ENCODE measurements around the gene ABCD1. TPM values are rescaled to one million over a fixed set of nuclear protein-coding genes. Genes with fewer than 3 reads are reported as not detected.
"Not testable (repeated sequence)": the region's sequence is repeated elsewhere in the genome, so short reads cannot be mapped to it uniquely, and the experiment has no call there.

ABCD1 gene
- total RNA-seq, 1 experiment from 2014 or later: 86.6 TPM

DNA sequence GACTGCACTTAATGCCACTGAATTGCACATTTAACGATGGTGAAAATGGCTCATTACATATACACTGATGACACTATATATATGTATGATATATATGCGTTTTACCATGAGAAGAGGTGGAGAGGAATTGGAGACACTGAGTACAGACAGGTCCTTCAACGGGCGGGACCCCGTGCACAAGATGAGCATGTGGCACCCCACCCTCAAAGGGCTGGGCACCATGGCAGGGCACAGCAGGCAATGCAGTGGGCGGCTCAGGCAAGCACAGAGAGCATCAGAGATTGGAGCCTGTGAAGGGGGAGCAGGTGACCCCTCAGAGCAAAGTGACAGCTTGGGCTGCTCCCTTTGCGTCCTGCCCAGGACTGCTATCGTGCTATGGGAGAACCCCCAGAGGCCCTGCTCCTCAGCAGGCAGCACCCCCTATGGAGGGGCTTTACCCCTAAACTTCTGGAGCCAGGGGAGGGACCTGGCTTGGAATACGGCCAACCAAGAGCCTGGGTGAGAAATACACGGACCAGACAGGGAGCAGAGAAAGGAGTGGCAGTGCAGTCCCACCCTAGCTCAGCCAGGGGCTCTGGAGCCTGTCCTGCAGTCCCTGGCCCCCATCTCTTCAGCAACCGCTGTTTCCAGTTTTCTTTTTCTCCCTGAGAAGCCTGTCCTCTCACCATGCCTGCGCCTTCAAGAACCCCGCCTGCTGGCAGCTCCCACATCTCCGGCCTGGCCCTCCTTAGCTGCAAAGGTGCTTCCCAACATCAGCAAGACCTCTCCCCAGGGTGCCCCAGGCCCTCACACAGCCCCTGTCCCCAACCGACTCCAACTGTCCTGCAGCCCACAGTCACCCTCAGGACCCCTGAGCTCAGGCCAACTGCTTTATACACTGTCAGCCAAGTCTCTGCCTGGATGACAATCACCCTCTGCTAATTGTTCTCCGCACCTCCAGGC lies 26.5 kb upstream of the ABCD1 start:
- CTCF ChIA-PET: no interaction called here
- Histone ChIP-seq H3K9me3 (ENCODE audit: control insufficient read depth, insufficient read depth, low read depth, low read length) (no peaks in the 10 kb centered on the region), H3K27ac (ENCODE audit: low read length) (no peak overlapping the region), H3K27me3 (ENCODE audit: control insufficient read depth, insufficient read depth, low read length) (no peaks in the 10 kb centered on the region), H3K4me3 (ENCODE audit: low read depth in 2 of 2, low read length in 2 of 2) (no peak overlapping the region), H3K4me1 (ENCODE audit: control insufficient read depth, insufficient read depth, low read length) (peaks cover 2% of the 10 kb centered on the region; the same call in 1 of the 2 replicates), H3K36me3 (ENCODE audit: control insufficient read depth, insufficient read depth, low read length) (no peaks in the 10 kb centered on the region; the same call in 1 of the 2 replicates)
- TF ChIP-seq POLR2AphosphoS5 (IDR thresholded peaks at IDR 0.05; ENCODE audit: low read depth, low read length): no peak
- no peak for TF ChIP-seq TCF7L2 (IDR thresholded peaks at IDR 0.05; ENCODE audit: low read depth, low read length)
- TF ChIP-seq, protein P1, sequence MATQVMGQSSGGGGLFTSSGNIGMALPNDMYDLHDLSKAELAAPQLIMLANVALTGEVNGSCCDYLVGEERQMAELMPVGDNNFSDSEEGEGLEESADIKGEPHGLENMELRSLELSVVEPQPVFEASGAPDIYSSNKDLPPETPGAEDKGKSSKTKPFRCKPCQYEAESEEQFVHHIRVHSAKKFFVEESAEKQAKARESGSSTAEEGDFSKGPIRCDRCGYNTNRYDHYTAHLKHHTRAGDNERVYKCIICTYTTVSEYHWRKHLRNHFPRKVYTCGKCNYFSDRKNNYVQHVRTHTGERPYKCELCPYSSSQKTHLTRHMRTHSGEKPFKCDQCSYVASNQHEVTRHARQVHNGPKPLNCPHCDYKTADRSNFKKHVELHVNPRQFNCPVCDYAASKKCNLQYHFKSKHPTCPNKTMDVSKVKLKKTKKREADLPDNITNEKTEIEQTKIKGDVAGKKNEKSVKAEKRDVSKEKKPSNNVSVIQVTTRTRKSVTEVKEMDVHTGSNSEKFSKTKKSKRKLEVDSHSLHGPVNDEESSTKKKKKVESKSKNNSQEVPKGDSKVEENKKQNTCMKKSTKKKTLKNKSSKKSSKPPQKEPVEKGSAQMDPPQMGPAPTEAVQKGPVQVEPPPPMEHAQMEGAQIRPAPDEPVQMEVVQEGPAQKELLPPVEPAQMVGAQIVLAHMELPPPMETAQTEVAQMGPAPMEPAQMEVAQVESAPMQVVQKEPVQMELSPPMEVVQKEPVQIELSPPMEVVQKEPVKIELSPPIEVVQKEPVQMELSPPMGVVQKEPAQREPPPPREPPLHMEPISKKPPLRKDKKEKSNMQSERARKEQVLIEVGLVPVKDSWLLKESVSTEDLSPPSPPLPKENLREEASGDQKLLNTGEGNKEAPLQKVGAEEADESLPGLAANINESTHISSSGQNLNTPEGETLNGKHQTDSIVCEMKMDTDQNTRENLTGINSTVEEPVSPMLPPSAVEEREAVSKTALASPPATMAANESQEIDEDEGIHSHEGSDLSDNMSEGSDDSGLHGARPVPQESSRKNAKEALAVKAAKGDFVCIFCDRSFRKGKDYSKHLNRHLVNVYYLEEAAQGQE (IDR thresholded peaks at IDR 0.05; ENCODE audit: insufficient read depth in 1 of 2, low read depth in 2 of 2, low read length in 1 of 2): no peak
- TF ChIP-seq, protein P2, sequence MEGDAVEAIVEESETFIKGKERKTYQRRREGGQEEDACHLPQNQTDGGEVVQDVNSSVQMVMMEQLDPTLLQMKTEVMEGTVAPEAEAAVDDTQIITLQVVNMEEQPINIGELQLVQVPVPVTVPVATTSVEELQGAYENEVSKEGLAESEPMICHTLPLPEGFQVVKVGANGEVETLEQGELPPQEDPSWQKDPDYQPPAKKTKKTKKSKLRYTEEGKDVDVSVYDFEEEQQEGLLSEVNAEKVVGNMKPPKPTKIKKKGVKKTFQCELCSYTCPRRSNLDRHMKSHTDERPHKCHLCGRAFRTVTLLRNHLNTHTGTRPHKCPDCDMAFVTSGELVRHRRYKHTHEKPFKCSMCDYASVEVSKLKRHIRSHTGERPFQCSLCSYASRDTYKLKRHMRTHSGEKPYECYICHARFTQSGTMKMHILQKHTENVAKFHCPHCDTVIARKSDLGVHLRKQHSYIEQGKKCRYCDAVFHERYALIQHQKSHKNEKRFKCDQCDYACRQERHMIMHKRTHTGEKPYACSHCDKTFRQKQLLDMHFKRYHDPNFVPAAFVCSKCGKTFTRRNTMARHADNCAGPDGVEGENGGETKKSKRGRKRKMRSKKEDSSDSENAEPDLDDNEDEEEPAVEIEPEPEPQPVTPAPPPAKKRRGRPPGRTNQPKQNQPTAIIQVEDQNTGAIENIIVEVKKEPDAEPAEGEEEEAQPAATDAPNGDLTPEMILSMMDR (IDR thresholded peaks at IDR 0.05): no peak
- no peak for TF ChIP-seq SIN3A (IDR thresholded peaks at IDR 0.05; ENCODE audit: borderline replicate concordance, insufficient read depth, low read depth, low read length)
- ATAC-seq (no peak), DNase-seq (ENCODE audit: low read depth, low spot score) (no peak)
- intact Hi-C loops (cut with micrococcal nuclease; ENCODE audit: unreplicated experiment): no loop called here
- in situ Hi-C loops (cut with HindIII; ENCODE audit: low pct_unique_long_range_greater_than_20kb, low sequenced_read_pairs): no loop called here
- BruUV-seq (replicated peaks): no TSS peak
- POLR2A ChIA-PET: no interaction called here

DNA sequence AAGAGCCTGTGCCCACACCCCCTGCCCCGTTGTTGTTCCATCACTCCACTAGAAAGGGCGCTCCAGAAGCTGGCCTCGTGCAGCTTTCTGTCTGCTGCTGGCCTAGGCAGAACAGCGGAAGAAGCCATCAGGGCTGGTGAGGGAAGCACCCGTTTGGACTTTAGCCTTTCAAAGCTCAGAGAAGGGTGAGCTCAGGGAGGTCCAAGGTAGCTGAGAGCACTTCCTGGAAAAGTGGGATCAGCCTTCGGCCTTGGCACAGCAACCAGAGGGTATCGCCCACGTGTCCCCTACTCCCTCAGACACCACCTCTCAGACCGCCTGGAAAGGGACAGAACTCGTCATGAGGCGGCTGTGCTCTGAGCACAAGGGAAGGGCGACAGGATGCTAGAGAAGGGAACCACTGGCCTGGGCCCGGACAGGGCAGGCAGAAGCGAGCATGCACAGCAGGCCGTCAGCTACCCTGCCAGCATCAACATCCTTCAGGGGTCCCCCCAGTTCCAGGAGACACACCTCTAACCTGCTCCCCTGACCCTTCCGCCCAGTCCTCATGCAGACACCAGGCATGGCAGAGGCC lies 25.4 kb upstream of the ABCD1 start:
- CTCF ChIA-PET; intact Hi-C loops (cut with micrococcal nuclease; ENCODE audit: unreplicated experiment); BruUV-seq (replicated peaks): not testable (repeated sequence)

DNA sequence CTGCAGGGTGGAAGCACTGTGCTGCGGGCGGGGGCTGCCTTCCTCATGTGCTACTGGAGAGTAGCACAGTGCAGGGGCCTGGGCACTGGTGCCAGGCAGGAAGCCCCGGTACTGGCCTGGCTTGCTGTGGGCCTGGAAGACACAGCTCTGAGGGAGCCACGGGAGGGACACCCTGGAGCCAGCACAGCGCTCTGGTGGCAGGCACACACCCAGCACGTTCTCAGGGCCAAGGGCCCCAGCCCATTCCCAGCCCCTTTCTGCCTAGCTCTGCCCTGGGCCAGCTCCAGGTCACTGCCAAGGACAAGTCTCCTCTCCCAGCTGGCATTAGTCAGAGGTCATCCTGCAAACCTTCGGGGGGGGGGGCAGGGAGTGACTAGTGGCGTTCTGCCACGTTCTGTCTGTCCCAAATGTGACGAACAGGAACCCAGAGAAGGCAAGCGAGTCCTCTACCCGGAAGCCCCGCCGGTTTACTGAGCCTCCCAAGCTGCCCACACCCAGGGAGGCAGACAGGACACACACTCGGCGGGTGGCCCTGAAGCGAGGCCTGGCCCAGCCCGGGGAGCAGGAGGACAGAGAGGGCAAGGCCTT lies 24.8 kb upstream of the ABCD1 start:
- H3K4me3 ChIP-seq (ENCODE audit: low read depth in 2 of 2, low read length in 2 of 2); H3K27ac ChIP-seq (ENCODE audit: low read length); BruUV-seq (replicated peaks); H3K9me3 ChIP-seq (ENCODE audit: control insufficient read depth, insufficient read depth, low read depth, low read length); intact Hi-C loops (cut with micrococcal nuclease; ENCODE audit: unreplicated experiment); H3K4me1 ChIP-seq (ENCODE audit: control insufficient read depth, insufficient read depth, low read length); ATAC-seq; H3K27me3 ChIP-seq (ENCODE audit: control insufficient read depth, insufficient read depth, low read length); H3K36me3 ChIP-seq (ENCODE audit: control insufficient read depth, insufficient read depth, low read length); CTCF ChIA-PET; in situ Hi-C loops (cut with HindIII; ENCODE audit: low pct_unique_long_range_greater_than_20kb, low sequenced_read_pairs); DNase-seq (ENCODE audit: low read depth, low spot score): not testable (repeated sequence)
- POLR2A ChIA-PET: interaction anchor here (0.7 kb wide), 1 partner anchor 132 kb away, joined by 5 read pairs; no protein-coding TSS in a partner anchor

More for the DNA sequence above, 25.4 kb upstream of the ABCD1 start:
- H3K4me3 ChIP-seq (ENCODE audit: low read depth in 2 of 2, low read length in 2 of 2); H3K4me1 ChIP-seq (ENCODE audit: control insufficient read depth, insufficient read depth, low read length); H3K27me3 ChIP-seq (ENCODE audit: control insufficient read depth, insufficient read depth, low read length); in situ Hi-C loops (cut with HindIII; ENCODE audit: low pct_unique_long_range_greater_than_20kb, low sequenced_read_pairs); DNase-seq (ENCODE audit: low read depth, low spot score); POLR2A ChIA-PET; ATAC-seq; H3K36me3 ChIP-seq (ENCODE audit: control insufficient read depth, insufficient read depth, low read length); H3K27ac ChIP-seq (ENCODE audit: low read length); H3K9me3 ChIP-seq (ENCODE audit: control insufficient read depth, insufficient read depth, low read depth, low read length): not testable (repeated sequence)

Measured in Panc1 (cell line).